GM12878 (cell line): Measurements from ENCODE around the gene EPB41L4B. TPM values are rescaled to one million over a fixed set of nuclear protein-coding genes. Genes with fewer than 3 reads are reported as not detected.

ENCODE experiments used
- ATAC-seq: fragments of 200-7000 bp; cut with Tn5 transposase; 3 replicates; pipeline ENCODE4 v1.9.1; 2020; ENCODE audit warnings: mild to moderate bottlenecking, moderate library complexity
- BruUV-seq: library from RNA; stranded (reverse); fragments of 400-500 nt; replicated peaks from 2 replicates; lab custom pipeline; 2021; lab: Mats Ljungman, UMichigan
- CTCF ChIA-PET: fragments of 300-600 bp; sonication (Branson Sonifier 250); formaldehyde crosslinking; extraction: SDS; loops from one replicate; lab custom pipeline; 2021; ENCODE audit warnings: inconsistent platforms; lab: Yijun Ruan, JAX
- POLR2A ChIA-PET: fragments of 350-600 bp; formaldehyde crosslinking; extraction: SDS; loops from one replicate; lab custom pipeline; 2021; ENCODE audit warnings: inconsistent platforms; lab: Charles Lee
- RAD21 ChIA-PET: fragments of 300-600 bp; sonication (Branson Sonifier 250); formaldehyde crosslinking; loops from one replicate; lab custom pipeline; 2023; ENCODE audit warnings: antibody characterized with exemption; ENCODE audit not compliant: unreplicated experiment; lab: Charles Lee
- SMC1A ChIA-PET: fragments of 300-600 bp; sonication (Branson Sonifier 250); formaldehyde crosslinking; loops from one replicate; lab custom pipeline; 2023; ENCODE audit not compliant: unreplicated experiment, uncharacterized antibody; lab: Charles Lee
- DNase-seq: peaks from one replicate; pipeline ENCODE4 v3.0.0-alpha.2; 2011; ENCODE audit warnings: low read depth, low spot score
- FAIRE-seq: peaks from 3 replicates; lab custom pipeline; 2011; peaks lifted over from hg19 to GRCh38; lab: Jason Lieb, UNC
- H2AFZ ChIP-seq: 2 replicates; pipeline ENCODE4 v1.6.0; 2011; ENCODE audit warnings: low read depth, low read length, control low read depth; ENCODE audit not compliant: control insufficient read depth
- H3K27ac ChIP-seq: 2 replicates; pipeline ENCODE4 v1.5.1; 2011; ENCODE audit warnings: control low read depth; ENCODE audit not compliant: control insufficient read depth, insufficient read depth
- H3K27me3 ChIP-seq, 2 experiments: replicated peaks in 1 of 2; 2 replicates each; pipeline versions ENCODE4 v1.6.0 to v1.6.1; 2011; ENCODE audit warnings: low read length in 1 of 2; ENCODE audit not compliant: control insufficient read depth in 2 of 2, insufficient read depth in 2 of 2
- H3K36me3 ChIP-seq, 2 experiments: 2 replicates each; pipeline ENCODE4 v1.5.1; 2011; ENCODE audit warnings: low read length in 1 of 2; ENCODE audit not compliant: control insufficient read depth in 2 of 2, insufficient read depth in 2 of 2
- H3K4me1 ChIP-seq: 2 replicates; pipeline ENCODE4 v1.6.1; 2011; ENCODE audit warnings: mild to moderate bottlenecking, low read length, moderate library complexity, mixed read lengths; ENCODE audit not compliant: control insufficient read depth, insufficient read depth
- H3K4me2 ChIP-seq: 2 replicates; pipeline ENCODE4 v1.6.0; 2011; ENCODE audit warnings: control low read depth; ENCODE audit not compliant: control insufficient read depth, insufficient read depth
- H3K4me3 ChIP-seq: fragments of 200-600 bp; sonication (generic); 2 replicates; pipeline ENCODE4 v1.5.1; 2016
- H3K79me2 ChIP-seq: 2 replicates; pipeline ENCODE4 v1.6.0; 2011; ENCODE audit warnings: low read length; ENCODE audit not compliant: control insufficient read depth, insufficient read depth
- H3K9ac ChIP-seq: 2 replicates; pipeline ENCODE4 v1.8.0; 2011; ENCODE audit warnings: low read length, control low read depth, mixed read lengths; ENCODE audit not compliant: control insufficient read depth, insufficient read depth
- H3K9me3 ChIP-seq: replicated peaks from 3 replicates; pipeline ENCODE4 v1.5.1; 2011; ENCODE audit warnings: mild to moderate bottlenecking, low read length; ENCODE audit not compliant: control insufficient read depth, insufficient read depth
- H4K20me1 ChIP-seq: 2 replicates; pipeline ENCODE4 v1.6.0; 2011; ENCODE audit not compliant: control insufficient read depth, insufficient read depth
- BCL11A ChIP-seq: IDR thresholded peaks from 2 replicates; pipeline ENCODE4 v1.6.1; 2011; ENCODE audit warnings: low read depth, low read length
- ETV6 ChIP-seq, 2 experiments: fragments of 450-650 bp in 1 of 2; IDR thresholded peaks in 1 of 2; conservative IDR thresholded peaks in 1 of 2; 2 replicates each; pipeline ENCODE4 v1.6.1; 2014; ENCODE audit warnings: antibody characterized with exemption in 1 of 2, borderline replicate concordance in 1 of 2, low read depth in 1 of 2, mild to moderate bottlenecking in 1 of 2, moderate library complexity in 1 of 2
- FOS ChIP-seq: IDR thresholded peaks from 3 replicates; pipeline ENCODE4 v1.6.1; 2011; ENCODE audit warnings: borderline replicate concordance; ENCODE audit not compliant: insufficient read length; ENCODE audit errors: extremely low read depth
- GATAD2B ChIP-seq: fragments of 450-650 bp; conservative IDR thresholded peaks from 2 replicates; pipeline ENCODE4 v1.6.1; 2017; ENCODE audit warnings: low read depth, mild to moderate bottlenecking, moderate library complexity
- HCFC1 ChIP-seq: fragments of 150-350 bp; IDR thresholded peaks from 2 replicates; pipeline ENCODE4 v1.6.1; 2014; ENCODE audit warnings: low read length
- JUND ChIP-seq: IDR thresholded peaks from 2 replicates; pipeline ENCODE4 v1.6.1; 2012; ENCODE audit warnings: low read depth, mild to moderate bottlenecking, low read length, improper control_type of control experiment, moderate library complexity
- MYB ChIP-seq: fragments of 150-350 bp; IDR thresholded peaks from 2 replicates; pipeline ENCODE4 v1.6.1; 2014; ENCODE audit warnings: mild to moderate bottlenecking, low read depth, low read length, borderline replicate concordance
- NFIC ChIP-seq: IDR thresholded peaks from 2 replicates; pipeline ENCODE4 v1.6.1; 2012; ENCODE audit warnings: low read depth, mild to moderate bottlenecking, inconsistent platforms, low read length, moderate library complexity
- NR2C2 ChIP-seq: IDR thresholded peaks from 2 replicates; pipeline ENCODE4 v1.6.1; 2011; ENCODE audit warnings: borderline replicate concordance, low read depth; ENCODE audit not compliant: control insufficient read depth, insufficient read length
- RAD21 ChIP-seq: IDR thresholded peaks from 2 replicates; pipeline ENCODE4 v1.6.1; 2011; ENCODE audit warnings: mild to moderate bottlenecking, low read depth, low read length, moderate library complexity; ENCODE audit not compliant: insufficient read depth
- RUNX3 ChIP-seq: IDR thresholded peaks from 2 replicates; pipeline ENCODE4 v1.6.1; 2012; ENCODE audit warnings: low read length, inconsistent platforms
- TCF7 ChIP-seq: IDR thresholded peaks from 2 replicates; pipeline ENCODE4 v1.6.1; 2014; ENCODE audit warnings: antibody characterized with exemption, borderline replicate concordance
- ZNF24 ChIP-seq: fragments of 450-650 bp; IDR thresholded peaks from 2 replicates; pipeline ENCODE4 v1.6.1; 2017; ENCODE audit warnings: antibody characterized with exemption, mild to moderate bottlenecking
- ZSCAN29 ChIP-seq: fragments of 450-650 bp; IDR thresholded peaks from 2 replicates; pipeline ENCODE4 v1.6.1; 2017; ENCODE audit warnings: mild to moderate bottlenecking, moderate library complexity
- WGBS: methylation state at CpG from one replicate; pipeline ENCODE4 v1.1.6; 2016; ENCODE audit warnings: low lambda C conversion rate; ENCODE audit not compliant: insufficient replicate concordance, insufficient coverage; ENCODE audit errors: missing lambda C conversion rate; 5-methylcytosine and 5-hydroxymethylcytosine counted together
- in situ Hi-C: fragments of 300-500 bp; cut with MboI; formaldehyde crosslinking; loops from 9 replicates; pipeline ENCODE4 v1.14.3; 2018; ENCODE audit warnings: mixed read lengths
- intact Hi-C: fragments of 100-400 bp; cut with micrococcal nuclease; formaldehyde crosslinking; loops from one replicate; pipeline ENCODE4 v1.14.2; 2022; ENCODE audit not compliant: unreplicated experiment
- polyA plus RNA-seq, 11 experiments: library from polyadenylated mRNA; depleted of rRNA in 4 of 11; unstranded in 6 of 11; stranded (reverse) in 5 of 11; fragments of >200 nt; fragmentation: Nextera tagmentation in 4 of 11; fragmentation: Illumina TruSeq in 1 of 11; extraction: Ambion mirVana in 4 of 11; extraction: Trizol in 1 of 11; gene quantifications; 1 replicate in 1 of 11; 2 replicates in 10 of 11; pipeline versions ENCODE4 v1.2.1 to v1.2.3, GENCODE V29; 2011 to 2016; ENCODE audit warnings: inconsistent platforms in 2 of 11, missing spikeins in 2 of 11, low read depth in 1 of 11
- total RNA-seq, 4 experiments: library from RNA; depleted of rRNA in 3 of 4; stranded (reverse); fragments of >200 nt in 3 of 4; fragmentation: Illumina TruSeq in 1 of 4; extraction: Trizol in 1 of 4; gene quantifications; 2 replicates each; pipeline versions ENCODE4 v1.2.1 to v1.2.3, GENCODE V29; 2013 to 2021
- TF ChIP-seq, protein P1 (sequence below): IDR thresholded peaks from 2 replicates; pipeline ENCODE4 v1.6.1; 2012; ENCODE audit warnings: low read depth, low read length, improper control_type of control experiment

Gene EPB41L4B
- total and polyA plus RNA-seq, 10 of the 15 experiments (the other 5 are each of a cell fraction or from before 2014, with no cell fraction given), result 0.04 to 0.75 (median 0.13) TPM; not detected in 1

DNA sequence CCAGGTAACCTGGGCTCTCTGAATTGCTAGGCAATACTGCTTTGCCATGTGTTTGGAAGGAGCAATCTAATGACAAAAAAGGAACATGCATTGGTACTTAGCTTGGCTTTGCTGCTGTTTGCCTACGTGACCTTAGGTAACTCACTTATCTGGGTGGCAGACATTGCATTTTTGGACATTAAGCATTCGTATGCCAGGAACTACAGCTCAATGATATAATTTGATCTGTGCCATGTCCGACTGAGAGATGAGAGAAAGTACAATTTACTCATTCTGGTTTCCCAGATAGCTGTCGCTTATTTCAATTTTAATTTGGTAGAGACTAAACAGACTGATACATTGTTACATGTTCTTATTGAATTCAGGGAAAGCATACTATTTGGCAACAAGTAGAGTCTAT is 90.6 kb downstream of the EPB41L4B start (continued):
- TF ChIP-seq, protein P1, sequence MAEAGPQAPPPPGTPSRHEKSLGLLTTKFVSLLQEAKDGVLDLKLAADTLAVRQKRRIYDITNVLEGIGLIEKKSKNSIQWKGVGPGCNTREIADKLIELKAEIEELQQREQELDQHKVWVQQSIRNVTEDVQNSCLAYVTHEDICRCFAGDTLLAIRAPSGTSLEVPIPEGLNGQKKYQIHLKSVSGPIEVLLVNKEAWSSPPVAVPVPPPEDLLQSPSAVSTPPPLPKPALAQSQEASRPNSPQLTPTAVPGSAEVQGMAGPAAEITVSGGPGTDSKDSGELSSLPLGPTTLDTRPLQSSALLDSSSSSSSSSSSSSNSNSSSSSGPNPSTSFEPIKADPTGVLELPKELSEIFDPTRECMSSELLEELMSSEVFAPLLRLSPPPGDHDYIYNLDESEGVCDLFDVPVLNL, result no peak
- no peak for TF ChIP-seq RUNX3

DNA sequence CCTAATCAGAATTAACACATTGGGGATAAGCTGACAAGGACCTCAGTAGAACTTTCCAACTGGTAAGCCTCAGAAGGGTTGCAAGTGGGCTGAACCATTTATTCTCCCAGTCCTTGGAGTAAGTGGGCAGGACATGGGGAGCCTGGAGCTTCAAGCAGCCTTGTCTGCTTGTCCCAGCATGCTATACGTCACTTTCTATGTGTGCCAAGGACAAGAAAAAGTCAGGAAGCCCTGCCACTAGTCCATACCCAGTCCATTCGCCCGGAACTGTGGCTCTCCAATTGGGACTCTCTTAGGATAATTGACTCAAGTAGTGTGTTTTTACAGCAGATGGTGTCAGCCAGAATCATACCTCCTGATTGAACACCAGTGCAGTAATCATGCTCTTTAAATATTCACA is 91.2 kb downstream of the EPB41L4B start:
- Histone ChIP-seq H3K9ac (no peak overlapping the region), H3K36me3 (no peaks in the 10 kb centered on the region), H3K9me3 (no peaks in the 10 kb centered on the region), H3K79me2 (no peaks in the 10 kb centered on the region), H3K4me1 (no peaks in the 10 kb centered on the region), H3K4me3 (no peak overlapping the region), H3K27me3 (peaks cover 0 to 3% of the 10 kb centered on the region in 2 experiments; a peak in 2 of 4 replicates), H3K4me2 (no peak overlapping the region), H3K27ac (no peak overlapping the region), H2AFZ (no peak overlapping the region), H4K20me1 (no peaks in the 10 kb centered on the region)
- RAD21 ChIA-PET, result no interaction called here
- FAIRE-seq, result no peak
- CTCF ChIA-PET, result interaction anchor here (0.8 to 1.4 kb wide), 4 partner anchors 16 to 107 kb away, joined by 3 to 4 read pairs (median 3); no protein-coding TSS in a partner anchor
- no TSS peak for BruUV-seq
- whole genome bisulfite sequencing, result 22% methylated on average over 3 of the region's 3 CpGs
- no peak for ATAC-seq
- TF ChIP-seq BCL11A, result no peak
- TF ChIP-seq ZSCAN29, result no peak
- TF ChIP-seq ETV6 (conservative IDR thresholded peaks at IDR 0.05 in 1 of 2, IDR thresholded peaks at IDR 0.05 in 1 of 2; ENCODE audit: borderline replicate concordance in 1 of 2, low read depth in 1 of 2), result no peak
- no peak for TF ChIP-seq JUND
- TF ChIP-seq MYB, result no peak
- no peak for TF ChIP-seq NR2C2
- no peak for TF ChIP-seq NFIC
- TF ChIP-seq FOS, result no peak
- TF ChIP-seq TCF7, result no peak
- TF ChIP-seq GATAD2B, result no peak
- TF ChIP-seq ZNF24, result no peak
- TF ChIP-seq HCFC1, result no peak
- no peak for TF ChIP-seq RAD21
- POLR2A ChIA-PET, result no interaction called here
- DNase-seq, result no peak
- in situ Hi-C loops, result no loop called here
- SMC1A ChIA-PET, result interaction anchor here (0.8 kb wide), 1 partner anchor 9 kb away, joined by 3 read pairs; no protein-coding TSS in a partner anchor
- intact Hi-C loops, result no loop called here
